ENCODE results near the gene XPO5. TPM values are rescaled to one million over a fixed set of nuclear protein-coding genes. Genes with fewer than 3 reads are reported as not detected.

The XPO5 gene
- polyA plus RNA-seq, 1 donor from 2014 or later: 28.5 TPM

DNA sequence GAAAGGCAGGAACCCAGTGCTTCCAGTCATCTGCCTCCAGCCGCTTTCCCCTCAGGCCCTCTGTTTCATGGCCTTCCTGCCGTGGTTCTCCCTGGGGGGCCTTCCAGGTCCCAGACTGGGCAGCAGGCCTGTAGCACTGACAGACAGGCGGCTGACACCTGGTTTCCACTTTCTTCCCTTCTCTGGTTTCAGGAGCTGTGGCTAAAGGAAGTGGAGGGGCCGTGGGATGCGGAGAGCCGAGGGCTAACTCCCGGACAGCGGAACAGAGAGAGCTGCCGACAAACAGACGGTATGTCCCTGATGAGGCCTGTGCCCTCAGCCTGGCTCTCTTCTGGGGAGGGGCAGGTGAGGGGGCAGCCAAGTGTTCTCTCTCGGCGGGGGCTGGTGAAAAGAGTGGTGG is 78.1 kb downstream of the XPO5 start:
- Histone ChIP-seq H3K36me3 (ENCODE audit: insufficient read depth, low read length) (no peaks in the 10 kb centered on the region), H3K27me3 (ENCODE audit: insufficient read depth, low read depth, low read length) (no peaks in the 10 kb centered on the region), H3K4me2 (ENCODE audit: low read length) (no peak overlapping the region), H3K9me3 (ENCODE audit: low read length) (no peaks in the 10 kb centered on the region), H3K9me2 (ENCODE audit: insufficient read depth, low read length) (no peaks in the 10 kb centered on the region), H2AFZ (ENCODE audit: low read depth, low read length) (no peak overlapping the region), H3K79me2 (replicated peaks; ENCODE audit: insufficient read depth, low read length) (no peaks in the 10 kb centered on the region), H3F3A (ENCODE audit: insufficient read depth, low read length, poor library complexity, severe bottlenecking) (no peaks in the 10 kb centered on the region), H3K27ac (ENCODE audit: low read length) (no peak overlapping the region), H3K4me3 (ENCODE audit: low read length) (no peak overlapping the region), H4K20me1 (ENCODE audit: insufficient read depth) (no peaks in the 10 kb centered on the region), H3K9ac (ENCODE audit: low read length) (no peak overlapping the region)
- no peak for TF ChIP-seq POLR2AphosphoS5 (IDR thresholded peaks at IDR 0.05)
- TF ChIP-seq, protein P1, sequence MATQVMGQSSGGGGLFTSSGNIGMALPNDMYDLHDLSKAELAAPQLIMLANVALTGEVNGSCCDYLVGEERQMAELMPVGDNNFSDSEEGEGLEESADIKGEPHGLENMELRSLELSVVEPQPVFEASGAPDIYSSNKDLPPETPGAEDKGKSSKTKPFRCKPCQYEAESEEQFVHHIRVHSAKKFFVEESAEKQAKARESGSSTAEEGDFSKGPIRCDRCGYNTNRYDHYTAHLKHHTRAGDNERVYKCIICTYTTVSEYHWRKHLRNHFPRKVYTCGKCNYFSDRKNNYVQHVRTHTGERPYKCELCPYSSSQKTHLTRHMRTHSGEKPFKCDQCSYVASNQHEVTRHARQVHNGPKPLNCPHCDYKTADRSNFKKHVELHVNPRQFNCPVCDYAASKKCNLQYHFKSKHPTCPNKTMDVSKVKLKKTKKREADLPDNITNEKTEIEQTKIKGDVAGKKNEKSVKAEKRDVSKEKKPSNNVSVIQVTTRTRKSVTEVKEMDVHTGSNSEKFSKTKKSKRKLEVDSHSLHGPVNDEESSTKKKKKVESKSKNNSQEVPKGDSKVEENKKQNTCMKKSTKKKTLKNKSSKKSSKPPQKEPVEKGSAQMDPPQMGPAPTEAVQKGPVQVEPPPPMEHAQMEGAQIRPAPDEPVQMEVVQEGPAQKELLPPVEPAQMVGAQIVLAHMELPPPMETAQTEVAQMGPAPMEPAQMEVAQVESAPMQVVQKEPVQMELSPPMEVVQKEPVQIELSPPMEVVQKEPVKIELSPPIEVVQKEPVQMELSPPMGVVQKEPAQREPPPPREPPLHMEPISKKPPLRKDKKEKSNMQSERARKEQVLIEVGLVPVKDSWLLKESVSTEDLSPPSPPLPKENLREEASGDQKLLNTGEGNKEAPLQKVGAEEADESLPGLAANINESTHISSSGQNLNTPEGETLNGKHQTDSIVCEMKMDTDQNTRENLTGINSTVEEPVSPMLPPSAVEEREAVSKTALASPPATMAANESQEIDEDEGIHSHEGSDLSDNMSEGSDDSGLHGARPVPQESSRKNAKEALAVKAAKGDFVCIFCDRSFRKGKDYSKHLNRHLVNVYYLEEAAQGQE (IDR thresholded peaks at IDR 0.05; ENCODE audit: borderline replicate concordance): no peak
- no peak for TF ChIP-seq EZH2 (IDR thresholded peaks at IDR 0.05; ENCODE audit: borderline replicate concordance, insufficient read depth, low read length, poor library complexity, severe bottlenecking)
- TF ChIP-seq RAD21 (conservative IDR thresholded peaks at IDR 0.05): no peak
- TF ChIP-seq, protein P2, sequence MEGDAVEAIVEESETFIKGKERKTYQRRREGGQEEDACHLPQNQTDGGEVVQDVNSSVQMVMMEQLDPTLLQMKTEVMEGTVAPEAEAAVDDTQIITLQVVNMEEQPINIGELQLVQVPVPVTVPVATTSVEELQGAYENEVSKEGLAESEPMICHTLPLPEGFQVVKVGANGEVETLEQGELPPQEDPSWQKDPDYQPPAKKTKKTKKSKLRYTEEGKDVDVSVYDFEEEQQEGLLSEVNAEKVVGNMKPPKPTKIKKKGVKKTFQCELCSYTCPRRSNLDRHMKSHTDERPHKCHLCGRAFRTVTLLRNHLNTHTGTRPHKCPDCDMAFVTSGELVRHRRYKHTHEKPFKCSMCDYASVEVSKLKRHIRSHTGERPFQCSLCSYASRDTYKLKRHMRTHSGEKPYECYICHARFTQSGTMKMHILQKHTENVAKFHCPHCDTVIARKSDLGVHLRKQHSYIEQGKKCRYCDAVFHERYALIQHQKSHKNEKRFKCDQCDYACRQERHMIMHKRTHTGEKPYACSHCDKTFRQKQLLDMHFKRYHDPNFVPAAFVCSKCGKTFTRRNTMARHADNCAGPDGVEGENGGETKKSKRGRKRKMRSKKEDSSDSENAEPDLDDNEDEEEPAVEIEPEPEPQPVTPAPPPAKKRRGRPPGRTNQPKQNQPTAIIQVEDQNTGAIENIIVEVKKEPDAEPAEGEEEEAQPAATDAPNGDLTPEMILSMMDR (IDR thresholded peaks at IDR 0.05; ENCODE audit: poor library complexity, severe bottlenecking): no peak
- no peak for TF ChIP-seq MXI1 (conservative IDR thresholded peaks at IDR 0.05; ENCODE audit: poor library complexity, severe bottlenecking)
- no peak for TF ChIP-seq EP300 (conservative IDR thresholded peaks at IDR 0.05; ENCODE audit: poor library complexity, severe bottlenecking)
- no peak for TF ChIP-seq SMC3 (conservative IDR thresholded peaks at IDR 0.05; ENCODE audit: poor library complexity)
- no peak for TF ChIP-seq TAF1 (IDR thresholded peaks at IDR 0.05; ENCODE audit: low read depth)

DNA sequence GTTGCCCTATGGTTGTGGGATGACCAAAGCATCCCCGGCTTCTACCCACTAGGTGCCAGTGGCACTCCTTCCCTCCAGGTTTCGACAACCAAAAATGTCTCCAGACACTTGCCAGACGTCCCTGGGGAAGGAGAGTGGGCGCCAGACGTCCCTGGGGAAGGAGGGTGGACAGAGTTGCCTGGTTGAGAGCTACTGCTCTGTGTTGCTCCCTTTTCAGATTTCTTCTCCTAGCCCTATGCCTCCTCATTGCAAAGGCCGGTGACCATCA is 78.8 kb downstream of the XPO5 start:
- H3K4me2 ChIP-seq (ENCODE audit: low read length): no peak overlapping the region
- no peak overlapping the region for H3K4me3 ChIP-seq (ENCODE audit: low read length)
- no peak overlapping the region for H3K27ac ChIP-seq (ENCODE audit: low read length)
- no peaks in the 10 kb centered on the region for H3K9me2 ChIP-seq (ENCODE audit: insufficient read depth, low read length)
- H3F3A ChIP-seq (ENCODE audit: insufficient read depth, low read length, poor library complexity, severe bottlenecking): no peaks in the 10 kb centered on the region
- no peaks in the 10 kb centered on the region for H4K20me1 ChIP-seq (ENCODE audit: insufficient read depth)
- H3K36me3 ChIP-seq (ENCODE audit: insufficient read depth, low read length): no peaks in the 10 kb centered on the region
- H3K9ac ChIP-seq (ENCODE audit: low read length): no peak overlapping the region
- no peaks in the 10 kb centered on the region for H3K79me2 ChIP-seq (replicated peaks; ENCODE audit: insufficient read depth, low read length)
- TF ChIP-seq, protein P1 (IDR thresholded peaks at IDR 0.05; ENCODE audit: borderline replicate concordance): no peak
- no peak for TF ChIP-seq SMC3 (conservative IDR thresholded peaks at IDR 0.05; ENCODE audit: poor library complexity)
- TF ChIP-seq TAF1 (IDR thresholded peaks at IDR 0.05; ENCODE audit: low read depth): no peak
- TF ChIP-seq POLR2AphosphoS5 (IDR thresholded peaks at IDR 0.05): no peak
- no peak for TF ChIP-seq RAD21 (conservative IDR thresholded peaks at IDR 0.05)
- no peak for TF ChIP-seq EZH2 (IDR thresholded peaks at IDR 0.05; ENCODE audit: borderline replicate concordance, insufficient read depth, low read length, poor library complexity, severe bottlenecking)
- TF ChIP-seq MXI1 (conservative IDR thresholded peaks at IDR 0.05; ENCODE audit: poor library complexity, severe bottlenecking): no peak
- TF ChIP-seq EP300 (conservative IDR thresholded peaks at IDR 0.05; ENCODE audit: poor library complexity, severe bottlenecking): no peak
- TF ChIP-seq, protein P2 (IDR thresholded peaks at IDR 0.05; ENCODE audit: poor library complexity, severe bottlenecking): no peak
- no peaks in the 10 kb centered on the region for H3K9me3 ChIP-seq (ENCODE audit: low read length)
- H3K27me3 ChIP-seq (ENCODE audit: insufficient read depth, low read depth, low read length): no peaks in the 10 kb centered on the region
- H2AFZ ChIP-seq (ENCODE audit: low read depth, low read length): no peak overlapping the region
